H1 (cell line): Measurements from ENCODE around the gene TSEN54.

ENCODE experiments used
- CBX5 ChIP-seq: fragments of 300-800, 300-1000 bp; sonication (generic); IDR thresholded peaks from 2 replicates; pipeline ENCODE4 v1.7.1; 2016; ENCODE audit warnings: antibody characterized with exemption, low read length, low read depth
- JUND ChIP-seq: IDR thresholded peaks from 2 replicates; pipeline ENCODE4 v1.6.1; 2011; ENCODE audit warnings: mild to moderate bottlenecking, improper control_type of control experiment, low read length
- RBBP5 ChIP-seq: IDR thresholded peaks from 2 replicates; pipeline ENCODE4 v1.7.1; 2012; ENCODE audit warnings: low read depth, mild to moderate bottlenecking, inconsistent platforms, low read length, moderate library complexity, borderline replicate concordance
- SAP30 ChIP-seq: fragments of 300-600 bp; sonication (generic); IDR thresholded peaks from 2 replicates; pipeline ENCODE4 v1.7.1; 2012; ENCODE audit warnings: low read length, moderate library complexity, mild to moderate bottlenecking, inconsistent platforms; ENCODE audit not compliant: insufficient read depth, insufficient replicate concordance
- ZNF274 ChIP-seq: IDR thresholded peaks from 2 replicates; pipeline ENCODE4 v1.7.0; 2012; ENCODE audit warnings: low read length, borderline replicate concordance; ENCODE audit errors: extremely low read depth
- TF ChIP-seq, protein P1 (sequence below), 3 experiments: IDR thresholded peaks; 1 replicate in 2 of 3; 2 replicates in 1 of 3; pipeline versions ENCODE4 v1.5.1 to v1.6.1; 2011; ENCODE audit warnings: low read length in 3 of 3, mild to moderate bottlenecking in 3 of 3, inconsistent platforms in 2 of 3, low read depth in 1 of 3, moderate library complexity in 1 of 3; ENCODE audit not compliant: insufficient read depth in 1 of 3; ENCODE audit errors: control extremely low read depth in 1 of 3

DNA sequence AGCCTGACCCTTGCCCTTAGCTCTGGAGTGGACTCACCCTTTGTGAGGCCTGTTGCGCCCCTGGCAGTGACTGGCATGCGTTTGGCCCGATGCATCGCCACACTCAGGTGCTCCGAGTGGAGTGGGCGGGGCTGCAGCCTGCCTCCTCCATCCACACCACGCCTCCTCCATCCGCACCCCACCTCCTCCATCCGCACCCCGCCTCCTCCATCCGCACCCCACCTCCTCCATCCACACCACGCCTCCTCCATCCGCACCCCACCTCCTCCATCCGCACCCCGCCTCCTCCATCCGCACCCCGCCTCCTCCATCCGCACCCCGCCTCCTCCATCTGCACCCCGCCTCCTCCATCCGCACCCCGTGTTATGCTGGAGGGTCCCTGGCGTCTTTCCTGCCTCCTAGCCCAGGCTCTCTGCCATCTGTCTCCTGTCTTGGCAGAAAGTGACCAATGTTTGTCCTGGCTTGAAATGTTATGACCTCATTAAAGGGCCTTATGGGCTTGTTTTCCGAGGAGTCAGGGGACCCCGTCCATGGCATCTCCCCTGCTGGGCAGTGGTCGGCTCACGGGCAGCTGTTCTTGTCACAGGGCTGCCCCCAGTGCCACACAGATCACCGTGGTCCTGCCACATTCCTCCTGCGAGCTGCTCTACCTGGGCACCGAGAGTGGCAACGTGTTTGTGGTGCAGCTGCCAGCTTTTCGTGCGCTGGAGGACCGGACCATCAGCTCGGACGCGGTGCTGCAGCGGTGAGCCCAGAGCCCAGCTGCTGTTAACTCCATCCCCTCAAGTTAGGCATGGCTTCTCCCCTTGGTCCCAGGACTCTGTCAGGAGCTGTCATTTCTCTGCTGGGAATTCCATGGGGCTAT, 42.6 kb downstream of the TSEN54 start:
- TF ChIP-seq SAP30 (no peak), JUND (no peak), RBBP5 (no peak), CBX5 (no peak), ZNF274 (no peak)
- TF ChIP-seq, protein P1, sequence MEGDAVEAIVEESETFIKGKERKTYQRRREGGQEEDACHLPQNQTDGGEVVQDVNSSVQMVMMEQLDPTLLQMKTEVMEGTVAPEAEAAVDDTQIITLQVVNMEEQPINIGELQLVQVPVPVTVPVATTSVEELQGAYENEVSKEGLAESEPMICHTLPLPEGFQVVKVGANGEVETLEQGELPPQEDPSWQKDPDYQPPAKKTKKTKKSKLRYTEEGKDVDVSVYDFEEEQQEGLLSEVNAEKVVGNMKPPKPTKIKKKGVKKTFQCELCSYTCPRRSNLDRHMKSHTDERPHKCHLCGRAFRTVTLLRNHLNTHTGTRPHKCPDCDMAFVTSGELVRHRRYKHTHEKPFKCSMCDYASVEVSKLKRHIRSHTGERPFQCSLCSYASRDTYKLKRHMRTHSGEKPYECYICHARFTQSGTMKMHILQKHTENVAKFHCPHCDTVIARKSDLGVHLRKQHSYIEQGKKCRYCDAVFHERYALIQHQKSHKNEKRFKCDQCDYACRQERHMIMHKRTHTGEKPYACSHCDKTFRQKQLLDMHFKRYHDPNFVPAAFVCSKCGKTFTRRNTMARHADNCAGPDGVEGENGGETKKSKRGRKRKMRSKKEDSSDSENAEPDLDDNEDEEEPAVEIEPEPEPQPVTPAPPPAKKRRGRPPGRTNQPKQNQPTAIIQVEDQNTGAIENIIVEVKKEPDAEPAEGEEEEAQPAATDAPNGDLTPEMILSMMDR (IDR thresholded peaks at IDR 0.05; ENCODE audit: control extremely low read depth in 1 of 3, insufficient read depth in 1 of 3, low read depth in 1 of 3, low read length in 3 of 3), result no peak
